ENCODE measurements around the gene NAALADL2. TPM values are rescaled to one million over a fixed set of nuclear protein-coding genes. Genes with fewer than 3 reads are reported as not detected.
"Not testable (repeated sequence)": the region's sequence is repeated elsewhere in the genome, so short reads cannot be mapped to it uniquely, and the experiment has no call there.

The NAALADL2 gene
- total RNA-seq, 4 donors from 2014 or later: 7.0 to 34.7 (median 18.4) TPM

- Histone ChIP-seq H3K36me3 (no peaks in the 10 kb centered on the region), H3K4me1 (no peaks in the 10 kb centered on the region), H3K27me3 (no peaks in the 10 kb centered on the region), H3K9me3 (no peaks in the 10 kb centered on the region), H3K27ac (no peak overlapping the region), H3K4me3 (no peak overlapping the region)
- TF ChIP-seq POLR2A (IDR thresholded peaks at IDR 0.05) (no peak), CTCF (IDR thresholded peaks at IDR 0.05) (no peak)
- DNase-seq: no peak
Measured at GRCh38 chr3:175421902-175422301, 562.8 kb downstream of the NAALADL2 start.

- DNase-seq: no peak
- H3K9me3 ChIP-seq: no peaks in the 10 kb centered on the region
- no peak overlapping the region for H3K27ac ChIP-seq
- H3K27me3 ChIP-seq: no peaks in the 10 kb centered on the region
- no peaks in the 10 kb centered on the region for H3K4me1 ChIP-seq
- TF ChIP-seq CTCF (IDR thresholded peaks at IDR 0.05): no peak
- TF ChIP-seq POLR2A (IDR thresholded peaks at IDR 0.05): no peak
- H3K4me3 ChIP-seq: no peak overlapping the region
- H3K36me3 ChIP-seq: no peaks in the 10 kb centered on the region
Measured at GRCh38 chr3:175422744-175423143, 563.6 kb downstream of the NAALADL2 start.

GRCh38 chr3:175423848-175424247, 564.7 kb downstream of the NAALADL2 start:
- H3K27ac ChIP-seq, H3K4me3 ChIP-seq, DNase-seq, H3K36me3 ChIP-seq, H3K4me1 ChIP-seq, H3K9me3 ChIP-seq, H3K27me3 ChIP-seq: not testable (repeated sequence)

- H3K4me1 ChIP-seq: no peaks in the 10 kb centered on the region
- H3K4me3 ChIP-seq: no peak overlapping the region
- no peak for DNase-seq
- H3K27me3 ChIP-seq: no peaks in the 10 kb centered on the region
- no peaks in the 10 kb centered on the region for H3K9me3 ChIP-seq
- no peaks in the 10 kb centered on the region for H3K36me3 ChIP-seq
- no peak overlapping the region for H3K27ac ChIP-seq
- TF ChIP-seq CTCF (IDR thresholded peaks at IDR 0.05) (no peak), POLR2A (IDR thresholded peaks at IDR 0.05) (no peak)
Measured at GRCh38 chr3:175426805-175427204, 567.7 kb downstream of the NAALADL2 start.

GRCh38 chr3:175428466-175428865, 569.3 kb downstream of the NAALADL2 start:
- no peaks in the 10 kb centered on the region for H3K27me3 ChIP-seq
- TF ChIP-seq POLR2A (IDR thresholded peaks at IDR 0.05): no peak
- TF ChIP-seq CTCF (IDR thresholded peaks at IDR 0.05): no peak
- no peak overlapping the region for H3K27ac ChIP-seq
- no peak overlapping the region for H3K4me3 ChIP-seq
- H3K36me3 ChIP-seq: no peaks in the 10 kb centered on the region
- no peaks in the 10 kb centered on the region for H3K9me3 ChIP-seq
- no peaks in the 10 kb centered on the region for H3K4me1 ChIP-seq
- no peak for DNase-seq

GRCh38 chr3:175430983-175431773, 572.0 kb downstream of the NAALADL2 start:
- no peak for DNase-seq
- TF ChIP-seq CTCF (IDR thresholded peaks at IDR 0.05) (no peak), POLR2A (IDR thresholded peaks at IDR 0.05) (no peak)
- no peaks in the 10 kb centered on the region for H3K9me3 ChIP-seq
- no peaks in the 10 kb centered on the region for H3K36me3 ChIP-seq
- no peak overlapping the region for H3K27ac ChIP-seq
- no peaks in the 10 kb centered on the region for H3K27me3 ChIP-seq
- no peak overlapping the region for H3K4me3 ChIP-seq
- no peaks in the 10 kb centered on the region for H3K4me1 ChIP-seq
